ENCODE results near the gene SND1.

SND1 gene

GRCh38 chr7:128004623-128005022 lies 352.6 kb downstream of the SND1 start:
- DNase-seq, result no peak

- DNase-seq, result no peak
Measured at GRCh38 chr7:128005117-128005516, 353.1 kb downstream of the SND1 start.

- DNase-seq, result no peak
Measured at GRCh38 chr7:128005759-128006159, 353.8 kb downstream of the SND1 start.

GRCh38 chr7:128006550-128007302 lies 354.7 kb downstream of the SND1 start:
- DNase-seq, result no peak

- no peak for DNase-seq
Measured at GRCh38 chr7:128007303-128007680, 355.3 kb downstream of the SND1 start.

GRCh38 chr7:128008141-128008540 lies 356.1 kb downstream of the SND1 start:
- DNase-seq, result no peak

GRCh38 chr7:128008744-128009143 lies 356.8 kb downstream of the SND1 start:
- no peak for DNase-seq

GRCh38 chr7:128010391-128011127 lies 358.6 kb downstream of the SND1 start:
- DNase-seq, result no peak

GRCh38 chr7:128011131-128011661 lies 359.2 kb downstream of the SND1 start:
- no peak for DNase-seq

GRCh38 chr7:128014811-128015210 lies 362.8 kb downstream of the SND1 start:
- no peak for DNase-seq

- DNase-seq, result no peak
Measured at GRCh38 chr7:128017460-128017859, 365.5 kb downstream of the SND1 start.

- DNase-seq, result no peak
Measured at GRCh38 chr7:128017862-128018845, 366.2 kb downstream of the SND1 start.

- DNase-seq, result no peak
Measured at GRCh38 chr7:128019288-128019687, 367.3 kb downstream of the SND1 start.

- no peak for DNase-seq
Measured at GRCh38 chr7:128020159-128020558, 368.2 kb downstream of the SND1 start.

- DNase-seq, result peak; percentile 21
Measured at GRCh38 chr7:128021366-128021765, 369.4 kb downstream of the SND1 start.

- peak; percentile 80 for DNase-seq
Measured at GRCh38 chr7:128022631-128023532, 370.9 kb downstream of the SND1 start.

- no peak for DNase-seq
Measured at GRCh38 chr7:128024151-128024550, 372.2 kb downstream of the SND1 start.

GRCh38 chr7:128025380-128025779 lies 373.4 kb downstream of the SND1 start:
- peak; percentile 77 for DNase-seq

- peak; percentile 6 for DNase-seq
Measured at GRCh38 chr7:128025819-128026218, 373.8 kb downstream of the SND1 start.

GRCh38 chr7:128026551-128026950 lies 374.6 kb downstream of the SND1 start:
- no peak for DNase-seq

- DNase-seq, result peak; percentile 36
Measured at GRCh38 chr7:128027485-128027980, 375.5 kb downstream of the SND1 start.
